ENCODE data around the gene DHX8. TPM values are rescaled to one million over a fixed set of nuclear protein-coding genes. Genes with fewer than 3 reads are reported as not detected.
A peak's percentile ranks its signal among the peaks of the same experiment; 100 is the strongest.

Gene DHX8
- total and polyA plus RNA-seq, 2 donors from 2014 or later: 28.7 to 53.9 TPM

- Histone ChIP-seq H3K36me3 (ENCODE audit: control insufficient read depth in 2 of 3, insufficient read depth in 3 of 3, low read length in 3 of 3) (no peaks in the 10 kb centered on the region), H3K4me1 (ENCODE audit: control insufficient read depth in 2 of 3, insufficient read depth in 2 of 3, low read depth in 1 of 3, low read length in 3 of 3) (no peaks in the 10 kb centered on the region), H3K9me3 (ENCODE audit: control insufficient read depth in 2 of 3, insufficient read depth in 1 of 3, low read length in 3 of 3) (no peaks in the 10 kb centered on the region), H3K4me3 (ENCODE audit: low read length in 3 of 3) (no peak overlapping the region), H3K27me3 (ENCODE audit: control insufficient read depth, insufficient read depth, low read length) (no peaks in the 10 kb centered on the region), H3K9ac (ENCODE audit: low read length in 3 of 3) (no peak overlapping the region), H3K27ac (ENCODE audit: low read depth in 2 of 2, low read length in 2 of 2) (no peak overlapping the region)
- FAIRE-seq (no peak), DNase-seq (peak in 1 of 5 donors; percentile 45)
- intact Hi-C loops (cut with DNase I): loop anchor here (10.0 kb wide), 1 partner anchor 59 kb away; no protein-coding TSS in a partner anchor
- TF ChIP-seq, protein P1, sequence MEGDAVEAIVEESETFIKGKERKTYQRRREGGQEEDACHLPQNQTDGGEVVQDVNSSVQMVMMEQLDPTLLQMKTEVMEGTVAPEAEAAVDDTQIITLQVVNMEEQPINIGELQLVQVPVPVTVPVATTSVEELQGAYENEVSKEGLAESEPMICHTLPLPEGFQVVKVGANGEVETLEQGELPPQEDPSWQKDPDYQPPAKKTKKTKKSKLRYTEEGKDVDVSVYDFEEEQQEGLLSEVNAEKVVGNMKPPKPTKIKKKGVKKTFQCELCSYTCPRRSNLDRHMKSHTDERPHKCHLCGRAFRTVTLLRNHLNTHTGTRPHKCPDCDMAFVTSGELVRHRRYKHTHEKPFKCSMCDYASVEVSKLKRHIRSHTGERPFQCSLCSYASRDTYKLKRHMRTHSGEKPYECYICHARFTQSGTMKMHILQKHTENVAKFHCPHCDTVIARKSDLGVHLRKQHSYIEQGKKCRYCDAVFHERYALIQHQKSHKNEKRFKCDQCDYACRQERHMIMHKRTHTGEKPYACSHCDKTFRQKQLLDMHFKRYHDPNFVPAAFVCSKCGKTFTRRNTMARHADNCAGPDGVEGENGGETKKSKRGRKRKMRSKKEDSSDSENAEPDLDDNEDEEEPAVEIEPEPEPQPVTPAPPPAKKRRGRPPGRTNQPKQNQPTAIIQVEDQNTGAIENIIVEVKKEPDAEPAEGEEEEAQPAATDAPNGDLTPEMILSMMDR (IDR thresholded peaks at IDR 0.05; ENCODE audit: borderline replicate concordance, extremely low read depth, insufficient read depth): no peak
Observed at GRCh38 chr17:43573579-43574321, 90.0 kb downstream of the DHX8 start.

DNA sequence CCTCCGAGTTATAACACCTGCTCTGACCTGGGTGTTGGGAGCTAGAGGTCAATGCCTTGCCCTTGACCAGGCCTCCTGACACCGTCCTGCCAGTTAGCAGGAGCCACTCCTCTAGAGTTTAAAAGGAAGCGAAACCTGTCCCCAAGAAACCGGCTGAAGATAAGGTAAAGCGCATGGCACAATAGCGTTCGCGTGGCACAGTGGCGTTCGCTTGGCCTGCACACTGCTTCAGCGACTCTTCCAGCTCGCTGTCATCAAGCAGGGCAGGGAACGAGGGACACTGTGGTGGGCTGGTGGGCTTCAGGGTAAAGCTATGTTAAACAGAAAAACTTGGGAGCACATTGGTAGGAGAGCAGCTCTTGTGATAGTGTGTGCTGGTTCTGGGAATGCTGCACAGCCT, 90.6 kb downstream of the DHX8 start:
- DNase-seq: no peak
- intact Hi-C loops (cut with DNase I): loop anchor here (10.0 kb wide), 1 partner anchor 60 kb away; no protein-coding TSS in a partner anchor
- Histone ChIP-seq H3K27me3 (ENCODE audit: control insufficient read depth, insufficient read depth, low read length) (no peaks in the 10 kb centered on the region), H3K9me3 (ENCODE audit: control insufficient read depth in 2 of 3, insufficient read depth in 1 of 3, low read length in 3 of 3) (no peaks in the 10 kb centered on the region), H3K27ac (ENCODE audit: low read depth in 2 of 2, low read length in 2 of 2) (no peak overlapping the region), H3K4me1 (ENCODE audit: control insufficient read depth in 2 of 3, insufficient read depth in 2 of 3, low read depth in 1 of 3, low read length in 3 of 3) (peaks cover 0 to 5% (median under 1%) of the 10 kb centered on the region in 3 donors), H3K36me3 (ENCODE audit: control insufficient read depth in 2 of 3, insufficient read depth in 3 of 3, low read length in 3 of 3) (no peaks in the 10 kb centered on the region), H3K9ac (ENCODE audit: low read length in 3 of 3) (no peak overlapping the region), H3K4me3 (ENCODE audit: low read length in 3 of 3) (no peak overlapping the region)
- FAIRE-seq: no peak
- TF ChIP-seq, protein P1 (IDR thresholded peaks at IDR 0.05; ENCODE audit: borderline replicate concordance, extremely low read depth, insufficient read depth): no peak

DNA sequence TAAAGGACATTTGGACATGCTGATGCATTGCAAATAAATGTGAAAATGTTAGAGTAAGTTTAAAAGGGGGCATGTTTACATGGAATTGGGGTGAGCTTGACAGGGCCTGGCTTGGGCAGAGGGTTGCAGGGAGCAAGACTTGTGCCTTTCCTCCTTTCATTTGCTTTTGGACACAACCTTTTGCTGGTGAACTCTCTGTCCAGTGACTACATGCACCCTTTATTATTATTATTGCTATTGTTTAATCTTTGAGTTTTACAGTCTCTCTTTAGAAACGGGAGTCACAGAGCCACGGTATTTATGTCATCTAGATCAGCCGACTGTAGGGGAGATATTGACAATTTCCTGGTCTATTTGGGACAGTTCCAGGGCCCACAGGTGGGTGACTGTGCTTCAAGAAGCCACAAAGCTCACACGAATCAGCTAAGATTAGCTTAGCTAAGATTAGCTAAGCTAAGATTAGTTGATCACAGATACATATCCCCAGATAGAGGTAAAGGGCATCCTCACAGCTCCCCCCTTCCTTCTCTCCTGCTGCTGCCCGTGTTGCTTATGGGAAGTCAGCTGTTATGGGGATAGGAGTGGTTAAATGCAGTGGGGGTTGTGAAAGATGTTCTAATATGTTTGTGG, 91.2 kb downstream of the DHX8 start:
- Histone ChIP-seq H3K9me3 (ENCODE audit: control insufficient read depth in 2 of 3, insufficient read depth in 1 of 3, low read length in 3 of 3) (no peaks in the 10 kb centered on the region), H3K4me1 (ENCODE audit: control insufficient read depth in 2 of 3, insufficient read depth in 2 of 3, low read depth in 1 of 3, low read length in 3 of 3) (peaks cover 0 to 5% (median 4%) of the 10 kb centered on the region in 3 donors), H3K4me3 (ENCODE audit: low read length in 3 of 3) (no peak overlapping the region), H3K9ac (ENCODE audit: low read length in 3 of 3) (no peak overlapping the region), H3K27me3 (ENCODE audit: control insufficient read depth, insufficient read depth, low read length) (no peaks in the 10 kb centered on the region), H3K27ac (ENCODE audit: low read depth in 2 of 2, low read length in 2 of 2) (no peak overlapping the region), H3K36me3 (ENCODE audit: control insufficient read depth in 2 of 3, insufficient read depth in 3 of 3, low read length in 3 of 3) (no peaks in the 10 kb centered on the region)
- TF ChIP-seq, protein P1 (IDR thresholded peaks at IDR 0.05; ENCODE audit: borderline replicate concordance, extremely low read depth, insufficient read depth): no peak
- intact Hi-C loops (cut with DNase I): loop anchor here (10.0 kb wide), 1 partner anchor 60 kb away; no protein-coding TSS in a partner anchor
- DNase-seq (no peak), FAIRE-seq (no peak)

Other genes starting within 250 kb of the DHX8 start
- 9,871 TPM for gene RNU2-1, start 250.0 kb upstream of the DHX8 start, total RNA-seq
- not detected for gene RNU2-1, start 250.0 kb upstream of the DHX8 start, polyA plus RNA-seq (ENCODE audit: insufficient read depth, low read depth, low replicate concordance)
- gene ARL4D, start 85.0 kb upstream of the DHX8 start, total RNA-seq: 48.8 TPM
- gene ARL4D, start 85.0 kb upstream of the DHX8 start, polyA plus RNA-seq (ENCODE audit: insufficient read depth, low read depth, low replicate concordance): 81.2 TPM
- gene ETV4, start 62.4 kb downstream of the DHX8 start, total RNA-seq: 6.8 TPM
- gene ETV4, start 62.4 kb downstream of the DHX8 start, polyA plus RNA-seq (ENCODE audit: insufficient read depth, low read depth, low replicate concordance): 2.5 TPM
- gene MEOX1, start 177.9 kb downstream of the DHX8 start, total RNA-seq: 1.4 TPM
- not detected for gene MEOX1, start 177.9 kb downstream of the DHX8 start, polyA plus RNA-seq (ENCODE audit: insufficient read depth, low read depth, low replicate concordance)

All from kidney (tissue), 14 donors.